ENCODE data around the gene ACSS1.

Gene ACSS1

GRCh38 chr20:24960302-24960801 is 97.6 kb downstream of the ACSS1 start:
- DNase-seq (ENCODE audit: low read depth) = no peak
- H3K4me3 ChIP-seq (ENCODE audit: low read depth, low read length) = no peak overlapping the region
- no peak for TF ChIP-seq CTCF (IDR thresholded peaks at IDR 0.05; ENCODE audit: low read depth, low read length, missing control alignments)
- in situ Hi-C loops (cut with HindIII; ENCODE audit: low sequenced_read_pairs) = no loop called here

GRCh38 chr20:24959591-24960301 is 98.2 kb downstream of the ACSS1 start:
- in situ Hi-C loops (cut with HindIII; ENCODE audit: low sequenced_read_pairs) = no loop called here
- TF ChIP-seq CTCF (IDR thresholded peaks at IDR 0.05; ENCODE audit: low read depth, low read length, missing control alignments) = no peak
- DNase-seq (ENCODE audit: low read depth) = no peak
- H3K4me3 ChIP-seq (ENCODE audit: low read depth, low read length) = no peak overlapping the region

- TF ChIP-seq CTCF (IDR thresholded peaks at IDR 0.05; ENCODE audit: low read depth, low read length, missing control alignments) = no peak
- DNase-seq (ENCODE audit: low read depth) = no peak
- in situ Hi-C loops (cut with HindIII; ENCODE audit: low sequenced_read_pairs) = no loop called here
- no peak overlapping the region for H3K4me3 ChIP-seq (ENCODE audit: low read depth, low read length)
Measured at GRCh38 chr20:24958506-24959385, 99.2 kb downstream of the ACSS1 start.

- no peak overlapping the region for H3K4me3 ChIP-seq (ENCODE audit: low read depth, low read length)
- no peak for TF ChIP-seq CTCF (IDR thresholded peaks at IDR 0.05; ENCODE audit: low read depth, low read length, missing control alignments)
- no peak for DNase-seq (ENCODE audit: low read depth)
- in situ Hi-C loops (cut with HindIII; ENCODE audit: low sequenced_read_pairs) = no loop called here
Measured at GRCh38 chr20:24957326-24958016, 100.5 kb downstream of the ACSS1 start.
